ENCODE results near the gene AKT2.

Gene AKT2

DNA sequence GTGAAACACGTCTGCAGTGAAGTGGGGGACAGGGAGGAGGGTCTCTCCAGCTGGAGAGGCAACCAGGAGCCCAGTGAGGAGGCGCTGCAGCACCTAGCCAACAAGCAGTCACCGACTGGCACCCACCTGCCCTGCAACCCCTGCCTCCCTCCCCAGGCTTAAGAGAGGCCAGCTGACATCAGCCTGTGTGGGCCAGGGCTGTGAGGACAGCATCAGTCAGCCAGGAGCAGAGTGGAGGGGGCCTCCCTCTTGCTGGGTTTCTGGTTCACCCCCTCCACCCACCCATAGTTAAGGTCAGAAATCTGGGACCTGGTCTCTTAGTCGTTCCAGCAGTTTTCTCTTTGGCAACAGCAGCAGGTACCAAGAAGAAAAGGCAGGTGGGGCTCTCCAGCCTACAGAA, 33.2 kb downstream of the AKT2 start:
- TF ChIP-seq, protein P1, sequence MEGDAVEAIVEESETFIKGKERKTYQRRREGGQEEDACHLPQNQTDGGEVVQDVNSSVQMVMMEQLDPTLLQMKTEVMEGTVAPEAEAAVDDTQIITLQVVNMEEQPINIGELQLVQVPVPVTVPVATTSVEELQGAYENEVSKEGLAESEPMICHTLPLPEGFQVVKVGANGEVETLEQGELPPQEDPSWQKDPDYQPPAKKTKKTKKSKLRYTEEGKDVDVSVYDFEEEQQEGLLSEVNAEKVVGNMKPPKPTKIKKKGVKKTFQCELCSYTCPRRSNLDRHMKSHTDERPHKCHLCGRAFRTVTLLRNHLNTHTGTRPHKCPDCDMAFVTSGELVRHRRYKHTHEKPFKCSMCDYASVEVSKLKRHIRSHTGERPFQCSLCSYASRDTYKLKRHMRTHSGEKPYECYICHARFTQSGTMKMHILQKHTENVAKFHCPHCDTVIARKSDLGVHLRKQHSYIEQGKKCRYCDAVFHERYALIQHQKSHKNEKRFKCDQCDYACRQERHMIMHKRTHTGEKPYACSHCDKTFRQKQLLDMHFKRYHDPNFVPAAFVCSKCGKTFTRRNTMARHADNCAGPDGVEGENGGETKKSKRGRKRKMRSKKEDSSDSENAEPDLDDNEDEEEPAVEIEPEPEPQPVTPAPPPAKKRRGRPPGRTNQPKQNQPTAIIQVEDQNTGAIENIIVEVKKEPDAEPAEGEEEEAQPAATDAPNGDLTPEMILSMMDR (IDR thresholded peaks at IDR 0.05; ENCODE audit: poor library complexity, severe bottlenecking): no peak
- no peak overlapping the region for H3K27ac ChIP-seq (ENCODE audit: poor library complexity, severe bottlenecking)
- ATAC-seq (ENCODE audit: low read depth) (no peak), DNase-seq (ENCODE audit: low spot score) (no peak)
- no peaks in the 10 kb centered on the region for H3K27me3 ChIP-seq (ENCODE audit: insufficient read depth, poor library complexity, severe bottlenecking)
- H3K4me1 ChIP-seq (ENCODE audit: insufficient read depth, poor library complexity, severe bottlenecking): peaks cover 5% of the 10 kb centered on the region
- H3K4me3 ChIP-seq (ENCODE audit: severe bottlenecking): no peak overlapping the region
- peaks cover 44% of the 10 kb centered on the region for H3K36me3 ChIP-seq (ENCODE audit: low read depth)
- H3K9me3 ChIP-seq (ENCODE audit: severe bottlenecking): no peaks in the 10 kb centered on the region

DNA sequence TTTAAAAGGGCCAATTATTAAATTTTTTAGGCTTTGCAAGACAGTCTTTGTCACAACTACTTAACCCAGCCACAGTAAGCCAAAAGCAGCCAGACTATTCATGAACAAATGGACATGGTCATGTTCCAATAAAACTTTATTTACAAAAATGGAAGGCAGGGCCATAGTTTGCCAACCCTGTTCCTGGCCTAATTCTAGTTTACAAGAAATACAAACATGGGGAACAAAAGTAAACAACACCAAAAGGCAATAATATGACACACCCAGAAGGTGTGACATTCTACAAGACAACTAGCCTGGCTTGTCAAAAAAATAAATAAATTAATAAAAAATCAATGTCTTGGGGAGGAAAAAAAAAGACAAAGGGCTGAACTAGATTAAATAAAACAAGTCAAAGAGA, 33.9 kb downstream of the AKT2 start:
- Histone ChIP-seq H3K36me3 (ENCODE audit: low read depth) (peaks cover 38% of the 10 kb centered on the region), H3K4me1 (ENCODE audit: insufficient read depth, poor library complexity, severe bottlenecking) (no peaks in the 10 kb centered on the region), H3K27ac (ENCODE audit: poor library complexity, severe bottlenecking) (no peak overlapping the region), H3K27me3 (ENCODE audit: insufficient read depth, poor library complexity, severe bottlenecking) (no peaks in the 10 kb centered on the region), H3K4me3 (ENCODE audit: severe bottlenecking) (no peak overlapping the region), H3K9me3 (ENCODE audit: severe bottlenecking) (no peaks in the 10 kb centered on the region)
- DNase-seq (ENCODE audit: low spot score): no peak
- TF ChIP-seq, protein P1 (IDR thresholded peaks at IDR 0.05; ENCODE audit: poor library complexity, severe bottlenecking): no peak
- no peak for ATAC-seq (ENCODE audit: low read depth)

DNA sequence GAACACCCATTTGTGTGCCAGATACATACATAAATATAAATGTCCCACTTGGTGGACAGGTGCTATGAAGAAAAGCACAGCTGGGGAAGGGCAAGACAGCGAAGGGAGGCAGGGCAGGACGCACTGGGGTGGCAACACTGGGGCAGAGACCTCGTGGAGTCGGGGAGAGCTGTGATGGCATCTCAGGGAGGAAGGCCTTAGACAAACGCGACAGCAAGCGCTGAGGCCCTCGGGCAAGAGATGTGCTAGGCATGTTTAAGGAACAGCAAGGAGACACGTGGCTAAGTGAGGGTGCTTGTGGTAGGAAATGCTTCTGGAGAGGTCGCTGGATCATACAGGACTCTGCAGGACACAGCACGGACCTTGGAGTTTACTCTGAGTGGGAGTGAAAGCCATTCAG, 35.4 kb downstream of the AKT2 start:
- H3K36me3 ChIP-seq (ENCODE audit: low read depth): peaks cover 26% of the 10 kb centered on the region
- no peak overlapping the region for H3K4me3 ChIP-seq (ENCODE audit: severe bottlenecking)
- H3K27ac ChIP-seq (ENCODE audit: poor library complexity, severe bottlenecking): no peak overlapping the region
- TF ChIP-seq, protein P1 (IDR thresholded peaks at IDR 0.05; ENCODE audit: poor library complexity, severe bottlenecking): no peak
- no peak for DNase-seq (ENCODE audit: low spot score)
- no peaks in the 10 kb centered on the region for H3K9me3 ChIP-seq (ENCODE audit: severe bottlenecking)
- no peaks in the 10 kb centered on the region for H3K27me3 ChIP-seq (ENCODE audit: insufficient read depth, poor library complexity, severe bottlenecking)
- no peak for ATAC-seq (ENCODE audit: low read depth)
- no peaks in the 10 kb centered on the region for H3K4me1 ChIP-seq (ENCODE audit: insufficient read depth, poor library complexity, severe bottlenecking)

DNA sequence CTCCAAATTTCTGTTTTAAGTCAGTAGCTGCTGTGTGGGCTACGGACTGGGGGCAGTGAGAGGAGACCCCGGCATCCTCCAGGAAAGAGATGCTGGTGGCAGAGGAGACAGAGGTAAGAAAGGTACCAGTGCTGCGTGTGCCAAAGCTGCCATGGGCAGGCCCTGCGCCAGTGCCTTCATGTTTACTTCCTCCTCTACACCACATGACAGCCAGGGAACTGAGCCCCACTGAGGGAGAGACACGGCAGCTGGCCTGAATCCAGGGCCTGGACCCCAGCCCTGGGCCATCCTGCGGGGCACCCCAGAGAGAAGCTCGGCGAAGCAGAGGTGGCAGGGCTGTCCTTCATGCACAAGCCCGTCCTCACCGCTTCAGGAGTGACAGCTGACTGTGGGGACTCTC, 35.9 kb downstream of the AKT2 start:
- Histone ChIP-seq H3K4me1 (ENCODE audit: insufficient read depth, poor library complexity, severe bottlenecking) (no peaks in the 10 kb centered on the region), H3K9me3 (ENCODE audit: severe bottlenecking) (no peaks in the 10 kb centered on the region), H3K27me3 (ENCODE audit: insufficient read depth, poor library complexity, severe bottlenecking) (no peaks in the 10 kb centered on the region), H3K4me3 (ENCODE audit: severe bottlenecking) (no peak overlapping the region), H3K36me3 (ENCODE audit: low read depth) (peaks cover 22% of the 10 kb centered on the region), H3K27ac (ENCODE audit: poor library complexity, severe bottlenecking) (no peak overlapping the region)
- DNase-seq (ENCODE audit: low spot score) (no peak), ATAC-seq (ENCODE audit: low read depth) (no peak)
- TF ChIP-seq, protein P1 (IDR thresholded peaks at IDR 0.05; ENCODE audit: poor library complexity, severe bottlenecking): no peak

DNA sequence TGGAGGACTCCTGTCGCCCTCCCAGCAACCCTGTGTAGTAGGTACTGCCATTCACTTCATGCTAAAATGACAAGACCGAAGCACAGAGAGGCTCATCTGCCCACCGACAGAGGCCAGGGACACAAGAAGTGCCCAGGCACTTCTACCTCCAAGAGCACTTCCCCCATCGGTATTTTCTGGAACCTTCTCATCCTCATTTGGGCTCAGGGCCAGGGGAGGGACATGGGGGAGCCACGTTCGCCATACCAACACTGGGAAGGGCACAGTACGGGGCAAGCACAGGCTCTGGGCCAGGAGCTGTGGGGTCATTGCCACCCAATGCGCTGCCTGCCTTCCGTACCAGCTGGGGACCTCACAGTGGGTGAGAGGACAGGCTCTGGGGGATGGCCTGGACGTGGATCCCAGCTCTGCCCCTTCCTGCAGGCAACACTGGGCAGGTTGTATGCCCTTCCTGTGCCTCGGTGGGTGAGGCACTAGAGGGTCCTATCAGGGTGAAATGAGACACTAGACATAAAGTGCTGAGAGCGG, 37.3 kb downstream of the AKT2 start:
- ATAC-seq (ENCODE audit: low read depth): no peak
- Histone ChIP-seq H3K27me3 (ENCODE audit: insufficient read depth, poor library complexity, severe bottlenecking) (no peaks in the 10 kb centered on the region), H3K4me3 (ENCODE audit: severe bottlenecking) (no peak overlapping the region), H3K4me1 (ENCODE audit: insufficient read depth, poor library complexity, severe bottlenecking) (no peaks in the 10 kb centered on the region), H3K36me3 (ENCODE audit: low read depth) (peaks cover 9% of the 10 kb centered on the region; the same call in 1 of the 2 replicates), H3K9me3 (ENCODE audit: severe bottlenecking) (no peaks in the 10 kb centered on the region), H3K27ac (ENCODE audit: poor library complexity, severe bottlenecking) (no peak overlapping the region)
- no peak for DNase-seq (ENCODE audit: low spot score)
- TF ChIP-seq, protein P1 (IDR thresholded peaks at IDR 0.05; ENCODE audit: poor library complexity, severe bottlenecking): no peak
